ENCODE results near the gene PBX1.

Gene PBX1

GRCh38 chr1:164702216-164702615 is 143.2 kb downstream of the PBX1 start:
- peak; percentile 44 for DNase-seq

GRCh38 chr1:164702664-164703063 is 143.7 kb downstream of the PBX1 start:
- DNase-seq = no peak

- DNase-seq = no peak
These were observed 144.5 kb downstream of the PBX1 start for GRCh38 chr1:164703463-164703862.

- no peak for DNase-seq
These were observed 145.0 kb downstream of the PBX1 start for GRCh38 chr1:164703960-164704411.

- DNase-seq = no peak
These were observed 146.0 kb downstream of the PBX1 start for GRCh38 chr1:164704954-164705353.

GRCh38 chr1:164706606-164706987 is 147.6 kb downstream of the PBX1 start:
- peak; percentile 52 for DNase-seq

- peak; percentile 90 for DNase-seq
These were observed 148.9 kb downstream of the PBX1 start for GRCh38 chr1:164707868-164708331.

- no peak for DNase-seq
These were observed 149.6 kb downstream of the PBX1 start for GRCh38 chr1:164708596-164708995.

- DNase-seq = no peak
These were observed 150.1 kb downstream of the PBX1 start for GRCh38 chr1:164709126-164709525.

GRCh38 chr1:164709541-164710278 is 150.7 kb downstream of the PBX1 start:
- peak; percentile 31 for DNase-seq

GRCh38 chr1:164712131-164713036 is 153.4 kb downstream of the PBX1 start:
- no peak for DNase-seq

- DNase-seq = no peak
These were observed 154.6 kb downstream of the PBX1 start for GRCh38 chr1:164713456-164714207.

GRCh38 chr1:164716992-164717703 is 158.2 kb downstream of the PBX1 start:
- peak; percentile 78 for DNase-seq

GRCh38 chr1:164718821-164719220 is 159.8 kb downstream of the PBX1 start:
- DNase-seq = peak; percentile 49

- DNase-seq = no peak
These were observed 160.9 kb downstream of the PBX1 start for GRCh38 chr1:164719676-164720439.

- no peak for DNase-seq
These were observed 161.7 kb downstream of the PBX1 start for GRCh38 chr1:164720440-164721227.

- DNase-seq = no peak
These were observed 162.2 kb downstream of the PBX1 start for GRCh38 chr1:164721228-164721496.

GRCh38 chr1:164723296-164723798 is 164.4 kb downstream of the PBX1 start:
- DNase-seq = no peak

GRCh38 chr1:164725401-164725800 is 166.4 kb downstream of the PBX1 start:
- no peak for DNase-seq

- peak; percentile 94 for DNase-seq
These were observed 167.3 kb downstream of the PBX1 start for GRCh38 chr1:164726235-164726634.

- DNase-seq = no peak
These were observed 169.7 kb downstream of the PBX1 start for GRCh38 chr1:164728719-164729118.
